ENCODE data around the gene C6orf52.

- no peak for TF ChIP-seq CTCF (IDR thresholded peaks at IDR 0.05)
- no peak for TF ChIP-seq POLR2A (IDR thresholded peaks at IDR 0.05)
- TF ChIP-seq POLR2AphosphoS5 (IDR thresholded peaks at IDR 0.05) = no peak
Observed at GRCh38 chr6:10723567-10723881, 29.1 kb upstream of the C6orf52 start.

Data from stomach (tissue), 4 donors.